Activated CD4-positive, alpha-beta memory T cell treated with anti-CD3 and anti-CD28 coated beads for 36 hours (primary cell): ENCODE measurements around the gene INPP5J. TPM values are rescaled to one million over a fixed set of nuclear protein-coding genes. Genes with fewer than 3 reads are reported as not detected.

Experiments used
- CTCF ChIA-PET: fragments of 350-600 bp; sonication (Branson Sonifier 250); formaldehyde crosslinking; loops from one replicate; lab custom pipeline; 2021; ENCODE audit warnings: antibody characterized with exemption, inconsistent platforms; lab: Charles Lee
- POLR2A ChIA-PET: fragments of 350-600 bp; sonication (Branson Sonifier 250); formaldehyde crosslinking; loops from one replicate; lab custom pipeline; 2021; ENCODE audit warnings: antibody characterized with exemption; lab: Charles Lee
- DNase-seq: peaks from one replicate; pipeline ENCODE4 v3.0.0-alpha.2; 2020
- H3K27ac Mint-ChIP-seq: one replicate; pipeline ENCODE4 v1.8.0; 2021; ENCODE audit warnings: mixed read lengths
- H3K27me3 Mint-ChIP-seq: one replicate; pipeline ENCODE4 v1.8.0; 2021; ENCODE audit warnings: mixed read lengths
- H3K36me3 Mint-ChIP-seq: one replicate; pipeline ENCODE4 v1.8.0; 2021; ENCODE audit warnings: mixed read lengths
- H3K4me1 Mint-ChIP-seq: one replicate; pipeline ENCODE4 v1.8.0; 2021; ENCODE audit warnings: low read depth, mixed read lengths
- H3K4me3 Mint-ChIP-seq: one replicate; pipeline ENCODE4 v1.8.0; 2021; ENCODE audit warnings: mild to moderate bottlenecking, mixed read lengths
- H3K9me3 Mint-ChIP-seq: one replicate; pipeline ENCODE4 v1.8.0; 2021; ENCODE audit warnings: mixed read lengths
- intact Hi-C: fragments of 100-400 bp; cut with micrococcal nuclease; formaldehyde crosslinking; loops from one replicate; pipeline ENCODE4 v1.15.1; 2023
- total RNA-seq, 2 experiments: library from RNA; stranded (reverse); gene quantifications; one replicate each; pipeline ENCODE4 v1.2.3, GENCODE V29; 2021

INPP5J gene
- total RNA-seq, 2 experiments from 2014 or later = 0.14 TPM; not detected in 1

- intact Hi-C loops = loop anchor here (10.0 kb wide), 1 partner anchor 199 kb away; no protein-coding TSS in a partner anchor
- H3K36me3 Mint-ChIP-seq = no peaks in the 10 kb centered on the region
- no peak for DNase-seq
- no peak overlapping the region for H3K27ac Mint-ChIP-seq
- POLR2A ChIA-PET = interaction anchor here (0.5 kb wide), 1 partner anchor 120 kb away, joined by 5 read pairs; no protein-coding TSS in a partner anchor
- CTCF ChIA-PET = interaction anchor here (1.6 kb wide), 1 partner anchor 36 kb away, joined by 5 read pairs; the partner anchor contains the start of gene SELENOM
- H3K9me3 Mint-ChIP-seq = peaks cover 5% of the 10 kb centered on the region
- H3K4me1 Mint-ChIP-seq = peaks cover 2% of the 10 kb centered on the region
- H3K4me3 Mint-ChIP-seq = no peak overlapping the region
- peaks cover 2% of the 10 kb centered on the region for H3K27me3 Mint-ChIP-seq
These were observed 20.8 kb downstream of the INPP5J start for GRCh38 chr22:31143537-31143936.

DNA sequence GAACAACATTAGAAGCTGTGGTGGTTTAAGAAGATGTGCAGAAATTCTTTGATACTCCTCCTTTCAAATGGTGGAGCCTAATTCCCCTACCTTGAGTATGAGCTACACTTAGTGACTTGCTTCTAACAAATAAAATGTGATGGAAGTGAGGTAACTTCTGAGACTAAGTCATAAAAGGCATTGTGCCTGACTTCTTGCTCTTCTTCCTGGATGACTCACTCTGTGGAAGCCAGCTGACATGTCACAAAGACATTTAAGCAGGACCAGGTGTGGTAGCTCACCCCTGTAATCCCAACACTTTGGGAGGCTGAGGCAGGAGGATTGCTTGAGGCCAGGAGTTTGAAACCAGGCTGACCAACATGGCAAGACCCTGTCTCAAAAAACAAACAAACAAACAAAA, 21.5 kb downstream of the INPP5J start:
- Mint-ChIP-seq H3K27me3 (peaks cover 2% of the 10 kb centered on the region), H3K36me3 (no peaks in the 10 kb centered on the region), H3K27ac (no peak overlapping the region), H3K4me1 (peaks cover 2% of the 10 kb centered on the region), H3K4me3 (no peak overlapping the region), H3K9me3 (peaks cover 5% of the 10 kb centered on the region)
- ChIA-PET POLR2A (interaction anchor here (0.5 to 0.6 kb wide), 2 partner anchors 119 to 241 kb away, joined by 3 to 5 read pairs; no protein-coding TSS in a partner anchor), CTCF (interaction anchor here (0.8 to 1.6 kb wide), 2 partner anchors 37 to 224 kb away, joined by 3 to 5 read pairs; partner anchors contain the start of gene SELENOM)
- intact Hi-C loops = loop anchor here (10.0 kb wide), 1 partner anchor 199 kb away; no protein-coding TSS in a partner anchor
- DNase-seq = no peak

- intact Hi-C loops = loop anchor here (10.0 kb wide), 1 partner anchor 204 kb away; no protein-coding TSS in a partner anchor
- peaks cover 2% of the 10 kb centered on the region for H3K4me1 Mint-ChIP-seq
These were observed 25.7 kb downstream of the INPP5J start for GRCh38 chr22:31148488-31148887.

DNA sequence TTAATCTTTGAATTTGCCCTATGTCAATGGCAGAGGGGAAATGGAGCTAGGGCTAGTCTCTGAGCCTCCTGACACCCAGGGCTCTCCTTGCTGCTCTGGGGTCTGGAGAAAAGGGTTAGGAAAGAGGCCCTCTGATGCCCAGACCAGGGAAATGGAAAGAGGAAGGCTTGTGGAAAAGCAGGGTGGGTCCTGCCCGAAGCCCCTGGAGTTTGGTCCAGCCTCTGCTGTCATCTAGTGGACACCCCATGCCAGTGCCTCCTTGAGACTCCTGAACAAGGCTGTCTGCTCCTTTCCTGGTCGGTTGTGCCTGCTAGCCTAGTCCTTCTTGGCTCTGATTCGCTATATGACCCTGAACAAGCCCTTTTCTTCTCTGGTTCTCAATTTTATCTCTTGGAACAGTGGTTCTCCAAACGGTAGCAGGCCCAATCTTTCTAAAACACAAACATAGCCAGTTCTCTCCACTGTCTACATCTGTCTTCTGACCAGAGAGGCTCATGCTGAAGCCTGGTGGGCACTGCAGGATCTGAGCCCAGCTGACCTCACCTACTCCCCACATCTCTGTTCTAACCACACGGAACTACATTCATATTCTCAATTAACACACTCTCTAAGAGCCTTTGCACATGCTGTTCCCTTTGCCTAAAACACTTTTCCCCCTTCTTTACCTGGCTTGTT, 26.3 kb downstream of the INPP5J start:
- Mint-ChIP-seq H3K4me3 (no peak overlapping the region), H3K27ac (no peak overlapping the region), H3K27me3 (peaks cover 2% of the 10 kb centered on the region), H3K4me1 (no peaks in the 10 kb centered on the region), H3K9me3 (peaks cover 5% of the 10 kb centered on the region), H3K36me3 (no peaks in the 10 kb centered on the region)
- intact Hi-C loops = loop anchor here (1.0 to 10.0 kb wide), 2 partner anchors 60 to 204 kb away; no protein-coding TSS in a partner anchor
- ChIA-PET CTCF (interaction anchor here (0.6 to 2.1 kb wide), 7 partner anchors 35 to 1238 kb away, joined by 3 to 5 read pairs (median 3); partner anchors contain the start of gene SELENOM), POLR2A (no interaction called here)
- DNase-seq = peak; percentile 53

More at GRCh38 chr22:31148488-31148887, 25.7 kb downstream of the INPP5J start:
- peaks cover 5% of the 10 kb centered on the region for H3K9me3 Mint-ChIP-seq
- ChIA-PET POLR2A (no interaction called here), CTCF (interaction anchor here (0.6 to 2.1 kb wide), 6 partner anchors 34 to 1237 kb away, joined by 3 to 5 read pairs (median 4); partner anchors contain the start of gene SELENOM)
- no peak overlapping the region for H3K27ac Mint-ChIP-seq
- H3K4me3 Mint-ChIP-seq = no peak overlapping the region
- no peak for DNase-seq
- peaks cover 2% of the 10 kb centered on the region for H3K27me3 Mint-ChIP-seq
- H3K36me3 Mint-ChIP-seq = no peaks in the 10 kb centered on the region

DNA sequence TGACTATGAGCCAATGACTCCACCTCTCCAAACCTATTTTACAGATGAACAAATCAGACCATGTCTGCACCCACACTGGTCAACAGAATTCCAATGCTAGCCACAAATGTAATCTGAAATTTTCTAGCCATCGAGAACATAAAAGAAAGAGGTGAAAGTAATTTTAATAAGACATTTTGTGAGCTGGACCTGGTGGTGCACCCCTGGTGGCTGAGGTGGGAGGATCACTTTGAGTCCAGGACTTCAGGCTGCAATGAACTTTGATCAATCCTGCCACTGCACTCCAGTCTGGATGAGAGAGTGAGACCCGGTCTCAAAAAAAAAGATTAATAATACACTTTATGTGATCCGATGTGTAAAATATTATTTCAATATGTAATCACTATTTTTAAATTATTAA, 27.8 kb downstream of the INPP5J start:
- H3K4me1 Mint-ChIP-seq = no peaks in the 10 kb centered on the region
- peaks cover 2% of the 10 kb centered on the region for H3K9me3 Mint-ChIP-seq
- H3K4me3 Mint-ChIP-seq = no peak overlapping the region
- H3K27ac Mint-ChIP-seq = no peak overlapping the region
- peaks cover 2% of the 10 kb centered on the region for H3K27me3 Mint-ChIP-seq
- ChIA-PET CTCF (interaction anchor here (0.6 to 0.7 kb wide), 2 partner anchors 9 to 106 kb away, joined by 4 read pairs; no protein-coding TSS in a partner anchor), POLR2A (no interaction called here)
- DNase-seq = no peak
- H3K36me3 Mint-ChIP-seq = no peaks in the 10 kb centered on the region
- intact Hi-C loops = no loop called here

- Mint-ChIP-seq H3K9me3 (peaks cover 2% of the 10 kb centered on the region), H3K27ac (no peak overlapping the region), H3K4me1 (no peaks in the 10 kb centered on the region), H3K36me3 (no peaks in the 10 kb centered on the region), H3K27me3 (no peaks in the 10 kb centered on the region), H3K4me3 (no peak overlapping the region)
- intact Hi-C loops = no loop called here
- DNase-seq = no peak
- CTCF ChIA-PET = no interaction called here
- POLR2A ChIA-PET = no interaction called here
These were observed 29.1 kb downstream of the INPP5J start for GRCh38 chr22:31151872-31152271.

DNA sequence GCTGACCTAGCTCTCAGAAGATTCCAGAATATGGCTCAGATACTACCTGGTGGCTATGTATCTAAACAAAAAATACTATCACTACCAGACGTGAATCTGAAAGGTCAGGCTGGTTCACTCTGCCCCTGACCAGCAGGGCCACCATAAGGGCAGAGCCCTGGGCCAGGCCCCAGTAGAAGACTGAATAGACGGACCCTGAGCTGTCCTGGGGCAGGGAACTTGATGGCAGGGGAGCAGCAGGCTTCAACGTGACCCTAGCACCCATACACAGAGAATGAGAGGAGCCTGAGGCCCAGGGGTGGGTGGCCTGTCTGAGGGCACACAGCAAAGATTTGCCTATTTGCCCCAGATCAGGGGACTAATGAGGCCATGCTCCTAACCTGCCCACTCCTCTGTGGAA, 30.6 kb downstream of the INPP5J start:
- Mint-ChIP-seq H3K9me3 (no peaks in the 10 kb centered on the region), H3K4me1 (no peaks in the 10 kb centered on the region), H3K36me3 (no peaks in the 10 kb centered on the region), H3K27me3 (no peaks in the 10 kb centered on the region), H3K27ac (no peak overlapping the region), H3K4me3 (no peak overlapping the region)
- intact Hi-C loops = no loop called here
- no peak for DNase-seq
- POLR2A ChIA-PET = no interaction called here
- CTCF ChIA-PET = no interaction called here

DNA sequence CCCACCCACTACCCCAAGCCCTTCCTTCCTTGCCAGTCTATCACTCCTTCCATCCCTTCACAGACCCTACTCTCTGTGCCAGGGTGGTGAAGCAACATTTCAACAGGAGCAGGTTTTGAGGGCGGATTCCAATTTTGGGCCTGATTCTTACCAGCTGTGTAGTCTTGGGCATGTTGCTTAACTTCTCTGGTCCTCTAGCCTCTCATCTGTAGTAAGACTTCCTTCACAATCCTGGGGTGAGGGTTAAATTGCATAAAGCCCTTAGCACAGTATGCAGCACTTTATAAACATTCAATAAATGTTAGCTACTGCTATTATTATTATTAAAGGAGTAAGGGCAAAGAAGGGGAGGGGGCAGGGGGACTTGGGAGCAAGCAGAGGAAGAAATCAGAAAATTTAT, 32.2 kb downstream of the INPP5J start:
- Mint-ChIP-seq H3K4me1 (peaks cover 5% of the 10 kb centered on the region), H3K4me3 (no peak overlapping the region), H3K27ac (no peak overlapping the region), H3K27me3 (no peaks in the 10 kb centered on the region), H3K9me3 (no peaks in the 10 kb centered on the region), H3K36me3 (peaks cover under 1% of the 10 kb centered on the region)
- no peak for DNase-seq
- POLR2A ChIA-PET = no interaction called here
- CTCF ChIA-PET = no interaction called here
- intact Hi-C loops = no loop called here

DNA sequence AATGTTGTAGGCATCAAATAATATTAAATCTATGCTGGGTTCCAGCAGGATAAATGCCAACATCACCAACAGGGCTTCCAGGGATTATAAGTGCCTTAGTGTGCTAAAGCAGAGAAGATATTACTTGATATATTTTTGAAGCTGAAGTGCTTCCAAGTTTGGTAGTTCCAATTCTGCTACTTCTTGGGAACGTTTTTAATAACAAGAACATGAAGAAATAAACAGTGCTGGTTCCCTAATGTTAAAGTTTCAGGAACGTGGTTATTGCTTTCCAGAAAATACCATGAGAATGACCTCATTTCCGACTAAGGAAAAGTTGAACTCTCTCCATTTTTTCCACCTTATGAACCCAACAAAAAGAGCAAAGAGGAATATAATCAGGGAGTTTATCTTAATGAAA, 32.7 kb downstream of the INPP5J start:
- POLR2A ChIA-PET = no interaction called here
- intact Hi-C loops = no loop called here

GRCh38 chr22:31160328-31160978, 37.7 kb downstream of the INPP5J start:
- ChIA-PET CTCF (interaction anchor here (0.9 to 2.6 kb wide), 11 partner anchors 13 to 153 kb away, joined by 3 to 11 read pairs (median 3); partner anchors contain the start of genes LIMK2 and SELENOM), POLR2A (interaction anchor here (0.5 to 1.3 kb wide), 3 partner anchors 8 to 251 kb away, joined by 3 to 4 read pairs (median 4); no protein-coding TSS in a partner anchor)
- Mint-ChIP-seq H3K27ac (peak overlapping the region; percentile 97), H3K27me3 (no peaks in the 10 kb centered on the region), H3K4me3 (peak overlapping the region; percentile 99), H3K36me3 (peaks cover 10% of the 10 kb centered on the region), H3K4me1 (peaks cover 34% of the 10 kb centered on the region), H3K9me3 (no peaks in the 10 kb centered on the region)
- peak; percentile 29 for DNase-seq
- intact Hi-C loops = loop anchor here (1.0 to 5.0 kb wide), 3 partner anchors 13 to 132 kb away; partner anchors contain the start of gene PIK3IP1

More for the DNA sequence above, 32.7 kb downstream of the INPP5J start:
- Mint-ChIP-seq H3K4me1 (peaks cover 6% of the 10 kb centered on the region), H3K27ac (no peak overlapping the region), H3K27me3 (no peaks in the 10 kb centered on the region), H3K9me3 (no peaks in the 10 kb centered on the region), H3K4me3 (no peak overlapping the region), H3K36me3 (peaks cover 2% of the 10 kb centered on the region)
- no peak for DNase-seq
- CTCF ChIA-PET = no interaction called here

GRCh38 chr22:31161386-31161785, 38.6 kb downstream of the INPP5J start:
- H3K27ac Mint-ChIP-seq = peak overlapping the region; percentile 1
- H3K27me3 Mint-ChIP-seq = no peaks in the 10 kb centered on the region
- H3K4me1 Mint-ChIP-seq = peaks cover 37% of the 10 kb centered on the region
- no peak for DNase-seq
- intact Hi-C loops = loop anchor here (2.0 to 5.0 kb wide), 2 partner anchors 77 to 131 kb away; partner anchors contain the start of gene PIK3IP1
- H3K9me3 Mint-ChIP-seq = no peaks in the 10 kb centered on the region
- peak overlapping the region; percentile 99 for H3K4me3 Mint-ChIP-seq
- peaks cover 14% of the 10 kb centered on the region for H3K36me3 Mint-ChIP-seq
- CTCF ChIA-PET = interaction anchor here (0.9 to 2.6 kb wide), 8 partner anchors 12 to 152 kb away, joined by 3 to 11 read pairs (median 3); partner anchors contain the start of gene SELENOM
- POLR2A ChIA-PET = no interaction called here
